ENCODE data around the gene STK32C. TPM values are rescaled to one million over a fixed set of nuclear protein-coding genes. Genes with fewer than 3 reads are reported as not detected.

Gene STK32C
- total RNA-seq, 4 donors from 2014 or later, result 9.4 to 18.1 (median 16.2) TPM

DNA sequence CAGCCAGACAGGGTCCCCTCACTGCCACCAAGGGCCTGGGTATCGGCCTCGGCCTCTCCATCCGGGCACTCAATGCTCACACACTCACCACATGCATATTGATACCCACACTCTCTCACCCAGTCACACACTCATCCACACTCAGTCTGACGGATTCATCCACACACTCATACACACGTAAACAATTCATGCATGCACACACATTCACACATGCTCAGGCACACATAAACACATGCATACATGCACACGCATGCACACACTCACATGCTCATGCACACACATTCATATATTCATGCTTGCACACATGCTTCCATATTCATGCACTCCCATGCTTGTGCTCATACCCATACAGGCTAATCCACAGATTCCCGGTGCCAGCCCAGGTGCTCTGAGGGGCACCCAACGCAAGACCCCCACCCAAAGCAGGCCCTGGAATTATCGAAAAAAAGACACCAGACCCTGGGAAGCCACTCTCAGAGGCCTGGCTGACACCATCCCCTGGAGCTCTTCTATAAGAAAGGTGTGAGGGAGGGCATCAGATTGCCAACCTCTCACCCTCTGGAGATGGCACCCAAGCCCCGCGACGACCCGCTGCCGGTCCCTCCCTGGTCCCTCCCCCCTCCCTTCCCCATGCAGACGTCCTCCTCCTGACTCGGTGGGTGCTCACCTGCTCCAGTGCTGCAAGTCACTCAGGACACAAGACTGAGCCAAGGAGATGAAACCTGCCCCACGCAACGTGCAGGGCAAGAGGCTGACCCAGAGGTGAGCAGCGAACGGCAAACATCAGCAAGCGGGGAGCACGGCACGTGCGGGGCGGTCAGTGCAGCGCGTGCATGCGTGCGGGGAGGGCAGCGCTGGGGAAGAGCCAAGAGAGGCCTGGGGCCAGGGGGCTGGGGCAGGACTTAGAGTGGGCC, 15.2 kb downstream of the STK32C start:
- TF ChIP-seq EP300 (IDR thresholded peaks at IDR 0.05) (no peak), POLR2A (IDR thresholded peaks at IDR 0.05) (no peak)
- TF ChIP-seq, protein P1, sequence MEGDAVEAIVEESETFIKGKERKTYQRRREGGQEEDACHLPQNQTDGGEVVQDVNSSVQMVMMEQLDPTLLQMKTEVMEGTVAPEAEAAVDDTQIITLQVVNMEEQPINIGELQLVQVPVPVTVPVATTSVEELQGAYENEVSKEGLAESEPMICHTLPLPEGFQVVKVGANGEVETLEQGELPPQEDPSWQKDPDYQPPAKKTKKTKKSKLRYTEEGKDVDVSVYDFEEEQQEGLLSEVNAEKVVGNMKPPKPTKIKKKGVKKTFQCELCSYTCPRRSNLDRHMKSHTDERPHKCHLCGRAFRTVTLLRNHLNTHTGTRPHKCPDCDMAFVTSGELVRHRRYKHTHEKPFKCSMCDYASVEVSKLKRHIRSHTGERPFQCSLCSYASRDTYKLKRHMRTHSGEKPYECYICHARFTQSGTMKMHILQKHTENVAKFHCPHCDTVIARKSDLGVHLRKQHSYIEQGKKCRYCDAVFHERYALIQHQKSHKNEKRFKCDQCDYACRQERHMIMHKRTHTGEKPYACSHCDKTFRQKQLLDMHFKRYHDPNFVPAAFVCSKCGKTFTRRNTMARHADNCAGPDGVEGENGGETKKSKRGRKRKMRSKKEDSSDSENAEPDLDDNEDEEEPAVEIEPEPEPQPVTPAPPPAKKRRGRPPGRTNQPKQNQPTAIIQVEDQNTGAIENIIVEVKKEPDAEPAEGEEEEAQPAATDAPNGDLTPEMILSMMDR (IDR thresholded peaks at IDR 0.05), result no peak
- no peak for DNase-seq (ENCODE audit: low spot score in 2 of 2)
- peak overlapping the region in 1 of 4 donors; percentile 21 for H3K27ac ChIP-seq
- no peaks in the 10 kb centered on the region for H3K27me3 ChIP-seq
- peaks cover 0 to 25% (median 2%) of the 10 kb centered on the region in 4 donors for H3K9me3 ChIP-seq
- 89 to 94% methylated on average over 27 to 30 of the region's 30 CpGs for WGBS, 2 donors
- H3K4me1 ChIP-seq, result peaks cover 0 to 5% (median 0%) of the 10 kb centered on the region in 4 donors
- no peak overlapping the region for H3K4me3 ChIP-seq
- H3K36me3 ChIP-seq, result no peaks in the 10 kb centered on the region

DNA sequence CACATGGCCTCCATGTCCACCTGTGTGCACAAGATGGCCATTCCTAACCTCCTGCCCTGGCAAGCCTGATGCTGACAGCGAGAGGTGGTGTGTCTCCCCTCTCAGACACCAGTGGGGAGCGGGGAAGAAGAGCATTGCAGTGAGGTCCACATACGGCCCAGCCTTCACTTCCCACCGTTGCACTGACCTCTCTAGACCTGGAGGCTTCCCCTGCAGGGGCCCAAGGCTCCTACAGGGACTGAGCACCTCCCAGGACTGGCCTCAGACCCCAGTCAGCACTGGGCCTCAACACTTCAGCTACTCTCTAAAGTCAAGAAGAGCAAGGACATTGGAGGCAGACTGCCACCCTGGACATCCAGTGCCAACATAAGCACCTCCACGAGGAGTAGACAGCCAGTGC, 15.9 kb downstream of the STK32C start:
- no peak for DNase-seq (ENCODE audit: low spot score in 2 of 2)
- Histone ChIP-seq H3K27me3 (no peaks in the 10 kb centered on the region), H3K27ac (no peak overlapping the region), H3K4me1 (no peaks in the 10 kb centered on the region), H3K36me3 (no peaks in the 10 kb centered on the region), H3K4me3 (no peak overlapping the region), H3K9me3 (peaks cover 0 to 25% (median 2%) of the 10 kb centered on the region in 4 donors)
- TF ChIP-seq, protein P1 (IDR thresholded peaks at IDR 0.05), result no peak
- TF ChIP-seq EP300 (IDR thresholded peaks at IDR 0.05) (no peak), POLR2A (IDR thresholded peaks at IDR 0.05) (no peak)
- WGBS, 2 donors, result 82 to 94% methylated on average over 2 to 5 of the region's 5 CpGs

DNA sequence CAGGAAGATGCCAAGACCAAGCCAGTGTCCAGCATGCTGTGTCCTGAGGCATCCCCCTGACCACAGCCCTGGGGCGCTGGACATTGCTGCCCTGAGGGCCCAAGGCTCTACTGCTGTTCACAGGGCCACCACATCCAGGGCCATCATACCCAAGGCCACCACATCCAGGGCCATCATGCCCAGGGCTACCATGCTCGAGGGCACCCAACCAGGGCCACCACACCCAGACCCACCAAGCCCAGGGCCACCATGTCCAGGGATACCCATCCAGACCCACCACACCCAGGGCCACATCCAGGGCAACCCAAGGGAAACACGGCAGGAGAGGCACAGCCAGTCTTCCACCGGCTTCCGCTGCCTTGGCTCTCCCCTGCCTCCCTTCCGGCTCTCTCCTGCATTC, 17.1 kb downstream of the STK32C start:
- no peak for DNase-seq (ENCODE audit: low spot score in 2 of 2)
- Histone ChIP-seq H3K4me1 (no peaks in the 10 kb centered on the region), H3K27me3 (no peaks in the 10 kb centered on the region), H3K4me3 (no peak overlapping the region), H3K36me3 (no peaks in the 10 kb centered on the region), H3K27ac (no peak overlapping the region), H3K9me3 (peaks cover 0 to 25% (median 2%) of the 10 kb centered on the region in 4 donors)
- TF ChIP-seq EP300 (IDR thresholded peaks at IDR 0.05) (no peak), POLR2A (IDR thresholded peaks at IDR 0.05) (no peak)
- TF ChIP-seq, protein P1 (IDR thresholded peaks at IDR 0.05), result no peak
- WGBS, 2 donors, result 93 to 97% methylated on average over 5 to 6 of the region's 6 CpGs

DNA sequence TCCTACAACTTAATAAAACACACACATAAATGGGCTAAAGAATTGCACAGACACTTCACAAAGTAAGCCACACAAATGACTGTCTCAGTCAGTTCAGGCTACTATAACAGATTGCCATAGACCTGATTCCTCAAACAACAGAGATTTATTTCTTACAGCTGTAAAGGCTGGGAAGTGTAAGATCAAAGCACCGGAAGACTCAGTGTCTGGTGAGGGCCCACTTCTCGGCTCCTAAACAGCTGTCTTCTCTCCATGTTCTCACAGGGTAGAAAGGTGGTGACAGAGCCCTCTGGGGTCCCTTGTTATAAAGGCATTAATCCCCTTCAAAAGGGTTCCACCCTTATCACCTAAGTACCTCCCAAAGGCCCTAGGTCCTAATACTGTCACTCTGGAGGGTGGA, 18.3 kb downstream of the STK32C start:
- no peaks in the 10 kb centered on the region for H3K4me1 ChIP-seq
- 56 to 63% methylated on average over 2 of the region's 2 CpGs for WGBS, 2 donors
- H3K36me3 ChIP-seq, result no peaks in the 10 kb centered on the region
- no peak overlapping the region for H3K4me3 ChIP-seq
- no peak for DNase-seq (ENCODE audit: low spot score in 2 of 2)
- no peaks in the 10 kb centered on the region for H3K27me3 ChIP-seq
- no peak overlapping the region for H3K27ac ChIP-seq
- no peak for TF ChIP-seq EP300 (IDR thresholded peaks at IDR 0.05)
- TF ChIP-seq POLR2A (IDR thresholded peaks at IDR 0.05), result no peak
- TF ChIP-seq, protein P1 (IDR thresholded peaks at IDR 0.05), result no peak
- peaks cover 0 to 25% (median 2%) of the 10 kb centered on the region in 4 donors for H3K9me3 ChIP-seq

Data from tibial nerve (tissue), 4 donors.